PC-3 (cell line): ENCODE data around the gene MAGI1.

Experiments
- CTCF ChIP-seq: fragments of 300-600 bp; sonication (generic); conservative IDR thresholded peaks from 2 replicates; pipeline ENCODE4 v1.5.1; 2017; ENCODE audit warnings: antibody characterized with exemption, low read depth, mild to moderate bottlenecking, low read length
- EZH2 ChIP-seq: fragments of 300-600 bp; sonication (generic); IDR thresholded peaks from one replicate; pipeline ENCODE4 v1.6.1; 2017; ENCODE audit warnings: antibody characterized with exemption, mild to moderate bottlenecking, low read length; ENCODE audit not compliant: unreplicated experiment
- EZH2phosphoT487 ChIP-seq: fragments of 300-600 bp; sonication (generic); IDR thresholded peaks from 2 replicates; pipeline ENCODE4 v1.6.1; 2018; ENCODE audit warnings: mild to moderate bottlenecking, antibody characterized with exemption, low read length, borderline replicate concordance

- no peak for TF ChIP-seq CTCF
- TF ChIP-seq EZH2phosphoT487, result no peak
- no peak for TF ChIP-seq EZH2
These were observed 298.7 kb downstream of the MAGI1 start for GRCh38 chr3:65739901-65740541.
